GM19238 (cell line): ENCODE measurements around the gene NUP50.

Experiments
- DNase-seq: peaks from one replicate; pipeline ENCODE4 v3.0.0; 2011; ENCODE audit warnings: low spot score; ENCODE audit not compliant: insufficient read length

Gene NUP50

GRCh38 chr22:45227645-45228400 lies 64.1 kb downstream of the NUP50 start:
- no peak for DNase-seq

- DNase-seq = no peak
Measured at GRCh38 chr22:45228401-45228754, 64.7 kb downstream of the NUP50 start.

- no peak for DNase-seq
Measured at GRCh38 chr22:45229181-45229580, 65.5 kb downstream of the NUP50 start.

GRCh38 chr22:45230026-45230721 lies 66.4 kb downstream of the NUP50 start:
- no peak for DNase-seq

- DNase-seq = no peak
Measured at GRCh38 chr22:45231293-45231692, 67.6 kb downstream of the NUP50 start.

GRCh38 chr22:45233386-45233785 lies 69.7 kb downstream of the NUP50 start:
- no peak for DNase-seq

GRCh38 chr22:45233827-45234226 lies 70.1 kb downstream of the NUP50 start:
- DNase-seq = no peak

GRCh38 chr22:45235101-45235777 lies 71.5 kb downstream of the NUP50 start:
- peak; percentile 85 for DNase-seq

GRCh38 chr22:45235851-45236342 lies 72.2 kb downstream of the NUP50 start:
- no peak for DNase-seq

GRCh38 chr22:45237065-45237990 lies 73.6 kb downstream of the NUP50 start:
- no peak for DNase-seq
